Stimulated activated CD4-positive, alpha-beta T cell treated with anti-CD3 and anti-CD28 coated beads, Interleukin-4, amount 100 ng/mL, for 4 hours (primary cell): ENCODE measurements around the gene STRADB.
"Not testable (repeated sequence)": the region's sequence is repeated elsewhere in the genome, so short reads cannot be mapped to it uniquely, and the experiment has no call there.

Experiments
- DNase-seq, 2 experiments: peaks; one replicate each; pipeline ENCODE4 v3.0.0-alpha.2; 2020

STRADB gene

GRCh38 chr2:201430839-201431238 is 20.7 kb upstream of the STRADB start:
- no peak for DNase-seq

- DNase-seq: no peak
Observed at GRCh38 chr2:201432038-201432620, 19.4 kb upstream of the STRADB start.

- DNase-seq: no peak
Observed at GRCh38 chr2:201432621-201433393, 18.7 kb upstream of the STRADB start.

- DNase-seq: no peak
Observed at GRCh38 chr2:201433394-201433995, 18.0 kb upstream of the STRADB start.

- no peak for DNase-seq
Observed at GRCh38 chr2:201436141-201436540, 15.4 kb upstream of the STRADB start.

- not testable (repeated sequence) for DNase-seq
Observed at GRCh38 chr2:201439336-201439922, 12.1 kb upstream of the STRADB start.

- no peak for DNase-seq
Observed at GRCh38 chr2:201440182-201440581, 11.4 kb upstream of the STRADB start.

GRCh38 chr2:201441409-201441808 is 10.1 kb upstream of the STRADB start:
- no peak for DNase-seq

GRCh38 chr2:201444746-201445465 is 6.6 kb upstream of the STRADB start:
- DNase-seq: no peak

GRCh38 chr2:201447086-201447485 is 4.5 kb upstream of the STRADB start:
- no peak for DNase-seq

GRCh38 chr2:201448061-201448460 is 3.5 kb upstream of the STRADB start:
- no peak for DNase-seq

- DNase-seq: peak in 1 of 2 experiments; percentile 40
Observed at GRCh38 chr2:201448701-201449100, 2.8 kb upstream of the STRADB start.

- DNase-seq: no peak
Observed at GRCh38 chr2:201450954-201451291, 617 bp upstream of the STRADB start.

GRCh38 chr2:201452058-201452921 is 750 bp downstream of the STRADB start:
- peak in 1 of 2 experiments; percentile 7 for DNase-seq

GRCh38 chr2:201452922-201453643 is 1.5 kb downstream of the STRADB start:
- no peak for DNase-seq

- no peak for DNase-seq
Observed at GRCh38 chr2:201458381-201458780, 6.8 kb downstream of the STRADB start.

GRCh38 chr2:201460532-201460931 is 9.0 kb downstream of the STRADB start:
- DNase-seq: no peak

- DNase-seq: no peak
Observed at GRCh38 chr2:201464547-201464946, 13.0 kb downstream of the STRADB start.

- DNase-seq: no peak
Observed at GRCh38 chr2:201465524-201465971, 14.0 kb downstream of the STRADB start.

GRCh38 chr2:201466050-201466675 is 14.6 kb downstream of the STRADB start:
- no peak for DNase-seq

GRCh38 chr2:201467666-201468065 is 16.1 kb downstream of the STRADB start:
- no peak for DNase-seq
